Muscle of leg (tissue), 11 donors: ENCODE results near the gene PTPN20. TPM values are rescaled to one million over a fixed set of nuclear protein-coding genes. Genes with fewer than 3 reads are reported as not detected.
A peak's percentile ranks its signal among the peaks of the same experiment; 100 is the strongest.

ENCODE experiments used
- DNase-seq: peaks from one replicate; pipeline ENCODE4 v3.0.0; 2013
- H3K27ac ChIP-seq: one replicate; pipeline ENCODE4 v1.5.1; 2013; ENCODE audit warnings: mild to moderate bottlenecking, low read length, control low read depth
- H3K27me3 ChIP-seq: one replicate; pipeline ENCODE4 v1.6.1; 2013; ENCODE audit warnings: low read length; ENCODE audit not compliant: control insufficient read depth, insufficient read depth
- H3K36me3 ChIP-seq: one replicate; pipeline ENCODE4 v1.6.1; 2013; ENCODE audit warnings: low read length; ENCODE audit not compliant: control insufficient read depth, insufficient read depth
- H3K4me1 ChIP-seq: one replicate; pipeline ENCODE4 v1.6.1; 2013; ENCODE audit warnings: low read length; ENCODE audit not compliant: control insufficient read depth, insufficient read depth
- H3K4me3 ChIP-seq: one replicate; pipeline ENCODE4 v1.5.1; 2013; ENCODE audit warnings: low read length, control low read depth
- H3K9me3 ChIP-seq: replicated peaks from 2 replicates; pipeline ENCODE4 v1.6.1; 2013; ENCODE audit warnings: low read depth, low read length; ENCODE audit not compliant: control insufficient read depth
- WGBS: methylation state at CpG from one replicate; pipeline ENCODE4 v1.1.5; 2013; ENCODE audit warnings: missing lambda C conversion rate; ENCODE audit not compliant: insufficient coverage; 5-methylcytosine and 5-hydroxymethylcytosine counted together
- polyA plus RNA-seq, 8 donors: library from polyadenylated mRNA; unstranded; fragments of 120-200 nt; gene quantifications; one replicate each; pipeline versions ENCODE4 v1.2.1 to v1.2.3, GENCODE V29; 2013; ENCODE audit warnings: inconsistent platforms in 1 of 8, low replicate concordance in 1 of 8; ENCODE audit not compliant: insufficient read length in 8 of 8, insufficient read depth in 1 of 8
- total RNA-seq: library from RNA; stranded (reverse); fragments of 120-200 nt; gene quantifications from one replicate; pipeline ENCODE4 v1.2.4, GENCODE V29; 2013

PTPN20 gene
- total and polyA plus RNA-seq, 9 donors = 0.49 to 1.8 (median 0.64) TPM

DNA sequence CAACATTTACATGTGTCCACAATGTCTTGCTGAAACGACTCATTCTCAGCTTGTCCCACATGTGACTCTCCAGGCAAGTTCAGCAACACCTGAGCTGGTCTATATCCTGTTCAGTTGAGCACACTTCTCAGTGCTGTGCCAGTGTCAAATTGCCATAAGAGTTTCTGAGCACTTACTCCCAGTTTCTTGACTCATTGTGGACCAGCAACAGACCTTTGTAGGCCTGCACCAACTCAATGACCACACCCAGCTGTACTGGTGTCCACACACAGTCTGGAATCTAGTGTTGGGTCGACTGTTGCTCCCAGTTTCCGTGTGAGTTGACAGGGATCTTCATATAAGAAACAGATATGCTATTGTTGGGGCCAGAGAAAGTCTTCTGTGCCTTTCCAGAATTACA, 88.0 kb downstream of the PTPN20 start:
- Histone ChIP-seq H3K27ac (no peak overlapping the region), H3K27me3 (no peaks in the 10 kb centered on the region), H3K4me1 (no peaks in the 10 kb centered on the region), H3K36me3 (no peaks in the 10 kb centered on the region), H3K9me3 (peaks cover 6% of the 10 kb centered on the region), H3K4me3 (no peak overlapping the region)
- 86% methylated on average over 1 of the region's 3 CpGs for WGBS
- no peak for DNase-seq

DNA sequence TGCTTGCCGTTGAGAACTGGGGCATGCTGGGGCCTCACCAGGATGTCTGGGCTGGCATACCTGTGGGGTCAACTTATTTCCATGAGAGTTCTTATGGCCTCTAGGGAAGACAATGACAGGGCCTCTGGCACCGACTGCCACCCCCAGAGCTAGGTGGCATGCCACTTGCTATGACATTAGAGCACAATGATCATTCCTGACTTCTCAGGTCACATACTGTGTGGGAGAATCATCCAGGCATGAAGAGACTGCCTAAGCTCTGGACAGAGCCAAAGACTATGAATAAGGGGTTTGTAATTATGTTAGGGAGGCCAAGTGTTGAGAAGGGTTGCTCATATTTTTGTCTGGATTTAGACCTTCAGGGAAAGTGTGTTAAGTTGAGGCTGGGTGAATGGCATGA, 97.5 kb downstream of the PTPN20 start:
- H3K9me3 ChIP-seq = no peaks in the 10 kb centered on the region
- H3K4me1 ChIP-seq = peaks cover 5% of the 10 kb centered on the region
- H3K27ac ChIP-seq = no peak overlapping the region
- H3K4me3 ChIP-seq = no peak overlapping the region
- no peaks in the 10 kb centered on the region for H3K36me3 ChIP-seq
- DNase-seq = no peak
- WGBS = 75% methylated on average over 1 of the region's 2 CpGs
- no peaks in the 10 kb centered on the region for H3K27me3 ChIP-seq

DNA sequence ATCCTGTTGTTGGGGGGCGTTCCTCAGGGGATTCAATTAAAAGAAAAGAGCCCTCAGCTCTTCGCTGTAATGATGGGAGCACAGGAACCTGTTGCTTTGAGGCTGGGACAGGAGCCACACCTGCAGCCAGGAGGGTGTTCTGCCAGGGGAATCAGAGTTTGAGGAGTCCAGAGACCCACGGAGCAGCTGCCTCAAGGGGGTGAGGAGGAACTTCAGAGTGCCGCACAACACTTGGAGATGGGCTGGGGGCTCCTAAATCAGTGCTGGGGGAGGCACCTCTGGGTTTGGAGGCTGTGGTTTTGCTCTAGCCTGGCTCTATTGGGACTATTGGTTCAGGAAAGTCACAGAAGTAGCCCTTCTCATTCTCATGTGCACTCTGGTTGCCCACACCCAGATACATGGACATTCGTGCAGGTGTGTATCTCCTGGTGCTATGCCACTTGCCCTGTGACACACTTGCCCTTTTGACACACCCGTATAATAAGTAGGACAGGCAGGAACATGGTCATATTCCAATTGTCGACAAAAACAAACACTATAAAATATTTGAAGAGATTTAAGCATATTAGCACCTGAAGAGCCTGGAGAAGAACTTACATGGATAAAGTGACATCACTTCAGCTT, 98.1 kb downstream of the PTPN20 start:
- H3K27ac ChIP-seq = no peak overlapping the region
- peaks cover 11% of the 10 kb centered on the region for H3K4me1 ChIP-seq
- no peaks in the 10 kb centered on the region for H3K27me3 ChIP-seq
- H3K4me3 ChIP-seq = no peak overlapping the region
- no peaks in the 10 kb centered on the region for H3K9me3 ChIP-seq
- WGBS = 70% methylated on average over 4 of the region's 7 CpGs
- no peaks in the 10 kb centered on the region for H3K36me3 ChIP-seq
- no peak for DNase-seq

DNA sequence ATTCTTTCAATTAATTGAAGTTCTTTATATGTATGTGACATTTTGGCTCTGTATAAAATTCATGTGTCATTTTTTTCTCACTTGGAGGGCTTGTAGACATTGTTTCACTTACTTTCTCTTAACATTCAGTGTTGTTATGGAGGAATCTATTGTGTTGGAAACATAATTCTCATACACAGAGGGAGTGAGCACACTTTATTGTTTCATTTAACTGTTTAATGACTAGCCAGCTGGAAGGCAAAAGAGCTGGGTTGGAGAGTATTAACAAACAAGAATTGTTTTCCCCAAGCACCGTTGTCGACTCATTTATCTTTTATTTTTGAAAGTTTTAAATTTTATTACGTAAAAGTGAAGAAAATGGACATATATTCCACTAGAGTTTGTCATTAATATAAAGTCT, 98.8 kb downstream of the PTPN20 start:
- Histone ChIP-seq H3K27me3 (no peaks in the 10 kb centered on the region), H3K9me3 (no peaks in the 10 kb centered on the region), H3K4me3 (no peak overlapping the region), H3K27ac (no peak overlapping the region), H3K4me1 (peaks cover 12% of the 10 kb centered on the region), H3K36me3 (no peaks in the 10 kb centered on the region)
- peak; percentile 84 for DNase-seq
- WGBS = no CpG with 5 or more reads among the region's 3 CpGs

DNA sequence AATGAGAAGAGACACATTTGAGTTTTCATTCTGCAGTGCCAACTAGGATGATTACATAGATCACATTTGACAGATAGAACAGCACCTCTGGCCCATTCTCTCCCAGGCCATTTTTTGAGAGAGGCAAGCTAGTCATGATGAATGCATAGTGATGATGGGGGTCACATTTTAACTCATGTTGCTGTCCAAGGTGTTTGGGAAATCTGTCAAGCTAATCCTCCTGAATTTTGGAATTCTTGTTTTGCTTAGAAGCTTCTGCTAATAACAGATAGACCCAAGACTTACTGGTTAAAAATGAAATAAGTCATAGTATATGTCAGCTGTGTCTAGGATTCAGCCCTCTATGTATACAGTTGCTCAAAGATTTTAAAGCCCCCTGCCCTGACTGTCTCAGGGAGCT, 101.0 kb downstream of the PTPN20 start:
- no peak for DNase-seq
- Histone ChIP-seq H3K4me1 (peaks cover 15% of the 10 kb centered on the region), H3K9me3 (no peaks in the 10 kb centered on the region), H3K27me3 (no peaks in the 10 kb centered on the region), H3K4me3 (no peak overlapping the region), H3K36me3 (no peaks in the 10 kb centered on the region), H3K27ac (no peak overlapping the region)

DNA sequence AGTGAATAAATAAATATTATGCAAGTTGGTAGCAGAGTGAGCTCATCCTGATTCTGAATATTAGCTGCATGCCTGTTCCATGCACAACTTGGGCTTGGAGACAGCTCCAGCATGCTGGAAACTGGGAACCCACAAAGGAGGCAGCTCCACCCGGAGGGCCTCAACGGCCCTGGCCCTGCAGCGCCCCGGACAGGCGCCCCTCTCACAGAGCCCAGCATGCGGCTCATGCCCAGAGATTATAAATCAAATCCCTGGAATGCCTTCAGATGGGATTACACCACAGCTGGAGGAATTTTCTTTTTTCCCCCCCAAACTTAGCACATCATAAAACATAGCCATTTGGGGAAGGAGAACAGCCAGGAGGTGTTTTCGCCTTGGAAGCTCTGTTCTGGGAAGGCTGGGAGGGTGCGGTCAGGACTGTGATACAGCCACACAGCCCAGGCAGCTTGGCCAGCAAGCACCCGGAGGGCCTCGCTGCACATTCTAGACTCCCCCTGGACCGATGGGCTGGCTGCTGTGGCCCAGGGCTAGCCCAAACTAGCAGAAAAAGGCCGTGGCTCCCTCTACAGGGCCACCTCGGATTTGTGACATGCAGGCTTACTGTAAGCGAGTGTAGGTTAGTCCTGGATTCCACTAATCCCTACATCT, 102.4 kb downstream of the PTPN20 start:
- WGBS = 26% methylated on average over 10 of the region's 14 CpGs

DNA sequence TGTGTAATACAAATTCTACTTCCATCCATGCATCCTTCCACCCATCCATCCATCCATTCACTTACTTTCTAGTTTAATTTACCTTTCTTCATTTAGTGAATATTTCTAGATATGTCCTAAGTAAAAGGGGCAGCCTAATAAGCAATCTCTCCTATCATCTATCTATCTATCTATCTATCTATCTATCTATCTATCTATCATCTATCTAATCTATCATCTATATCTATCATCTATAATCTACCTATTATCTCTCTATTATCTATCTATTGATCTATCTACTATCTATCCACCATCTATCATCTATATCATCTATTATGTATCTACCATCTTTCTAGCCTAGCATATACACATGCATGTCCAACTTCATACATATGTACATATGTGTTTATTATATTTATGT, 104.2 kb downstream of the PTPN20 start:
- peaks cover 15% of the 10 kb centered on the region for H3K4me1 ChIP-seq
- DNase-seq = no peak
- H3K36me3 ChIP-seq = no peaks in the 10 kb centered on the region
- H3K27me3 ChIP-seq = no peaks in the 10 kb centered on the region
- no peak overlapping the region for H3K27ac ChIP-seq
- no peaks in the 10 kb centered on the region for H3K9me3 ChIP-seq
- H3K4me3 ChIP-seq = no peak overlapping the region

More for the DNA sequence above, 102.4 kb downstream of the PTPN20 start:
- Histone ChIP-seq H3K36me3 (no peaks in the 10 kb centered on the region), H3K9me3 (no peaks in the 10 kb centered on the region), H3K4me3 (no peak overlapping the region), H3K27ac (peak overlapping the region; percentile 25), H3K27me3 (no peaks in the 10 kb centered on the region), H3K4me1 (peaks cover 15% of the 10 kb centered on the region)
- peak; percentile 87 for DNase-seq

DNA sequence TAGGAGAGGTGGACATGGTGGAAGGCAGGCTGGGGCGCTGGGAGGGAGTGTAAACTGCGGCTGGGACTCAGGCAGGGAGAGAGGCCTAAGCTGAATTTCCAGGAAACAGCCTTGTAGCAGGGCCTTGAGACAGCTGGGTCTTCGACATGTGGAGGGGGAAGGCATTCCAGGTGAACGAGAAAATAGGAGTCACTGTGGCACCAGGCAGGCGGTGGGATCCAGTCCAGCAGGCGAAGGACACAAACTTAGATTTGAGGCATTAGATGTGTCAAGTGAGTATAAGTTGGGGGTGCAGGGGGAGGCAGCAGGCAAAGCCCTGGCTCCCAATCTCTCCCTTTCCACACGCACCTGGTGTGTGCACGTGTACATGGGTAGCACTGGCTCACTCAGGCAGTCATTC, 105.3 kb downstream of the PTPN20 start:
- peaks cover 15% of the 10 kb centered on the region for H3K4me1 ChIP-seq
- 72% methylated on average over 6 of the region's 8 CpGs for WGBS
- DNase-seq = no peak
- no peaks in the 10 kb centered on the region for H3K27me3 ChIP-seq
- no peaks in the 10 kb centered on the region for H3K9me3 ChIP-seq
- H3K4me3 ChIP-seq = no peak overlapping the region
- no peak overlapping the region for H3K27ac ChIP-seq
- no peaks in the 10 kb centered on the region for H3K36me3 ChIP-seq

DNA sequence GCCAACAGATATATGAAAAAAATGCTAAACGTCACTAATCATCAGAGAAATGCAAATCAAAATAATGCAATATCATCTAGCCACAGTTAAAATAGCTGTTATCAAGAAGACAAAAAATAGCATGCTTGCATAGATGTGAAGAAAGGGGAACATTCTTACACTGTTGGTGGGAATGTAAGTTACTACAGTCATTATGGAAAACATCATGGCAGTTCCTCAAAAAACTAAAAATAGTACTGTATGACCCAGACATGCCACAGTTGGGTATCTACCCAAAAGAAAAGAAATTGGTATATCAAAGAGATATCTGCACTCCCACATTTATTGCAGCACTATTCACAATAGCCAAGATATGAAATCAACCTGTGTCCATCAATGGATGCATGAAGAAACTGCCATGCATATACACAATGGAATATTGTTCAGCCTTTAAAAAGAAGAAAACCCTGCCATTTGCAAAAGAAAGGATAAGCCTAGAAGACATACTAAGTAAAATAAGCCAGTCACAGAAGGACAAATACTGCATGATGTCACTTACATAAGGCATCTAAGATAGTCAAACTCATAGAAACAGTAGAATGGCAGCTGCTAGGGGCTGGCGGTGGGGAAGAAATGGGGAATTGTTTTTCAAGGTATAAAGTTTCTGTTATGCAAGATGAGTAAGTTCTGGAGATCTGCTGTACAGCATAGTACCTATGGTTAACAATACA, 107.0 kb downstream of the PTPN20 start:
- Histone ChIP-seq H3K4me1 (peaks cover 22% of the 10 kb centered on the region), H3K9me3 (no peaks in the 10 kb centered on the region), H3K27ac (no peak overlapping the region), H3K36me3 (no peaks in the 10 kb centered on the region), H3K27me3 (no peaks in the 10 kb centered on the region), H3K4me3 (no peak overlapping the region)
- no peak for DNase-seq
- no CpG with 5 or more reads among the region's 2 CpGs for WGBS

DNA sequence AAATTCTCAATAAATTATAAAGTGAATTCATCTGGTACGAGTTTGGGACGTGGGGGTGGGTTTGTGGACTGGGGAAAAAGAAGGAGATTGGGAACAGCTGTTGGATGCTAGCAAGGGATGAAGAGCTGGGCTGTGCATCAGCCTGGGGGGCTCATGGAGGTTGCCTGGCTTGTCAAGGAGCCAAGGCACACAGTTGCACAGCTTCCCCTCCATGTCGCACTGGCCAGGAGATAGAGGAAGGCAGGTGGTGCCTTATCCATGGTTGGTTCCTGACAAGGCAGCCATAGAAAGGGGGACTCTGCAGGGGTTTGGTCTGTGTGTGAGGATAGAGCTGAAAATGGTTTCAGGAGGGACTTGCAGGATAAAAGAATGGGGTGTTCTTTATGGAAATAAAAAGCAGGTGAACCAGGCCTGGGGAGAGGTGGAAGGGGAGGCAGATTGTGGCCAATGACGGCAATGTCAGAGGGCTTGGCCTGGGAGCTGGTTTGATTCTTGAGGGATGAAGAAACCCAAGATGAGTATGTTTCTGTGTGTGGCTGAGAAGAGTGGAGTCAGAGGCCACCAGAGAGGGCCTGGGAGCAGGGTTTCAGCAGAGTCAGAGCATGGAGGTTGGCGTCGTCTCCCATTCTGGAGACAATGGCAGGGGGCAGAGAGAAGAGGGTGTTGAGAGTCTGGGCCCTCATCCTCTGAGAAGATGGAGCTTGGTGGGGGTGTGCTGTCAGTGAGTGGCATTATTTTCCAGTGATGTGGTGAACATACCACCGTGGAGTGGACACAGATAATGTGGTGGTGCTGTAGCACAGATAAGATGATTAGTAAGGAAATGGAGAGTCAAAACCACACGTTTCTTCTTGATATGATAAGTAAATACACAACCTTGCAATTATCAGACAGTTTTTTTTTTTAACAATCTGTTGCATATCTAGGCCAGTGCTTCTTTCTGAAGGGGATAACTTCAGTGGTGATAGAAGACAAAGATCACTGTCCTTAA, 108.2 kb downstream of the PTPN20 start:
- Histone ChIP-seq H3K4me3 (no peak overlapping the region), H3K4me1 (peaks cover 17% of the 10 kb centered on the region), H3K9me3 (no peaks in the 10 kb centered on the region), H3K36me3 (no peaks in the 10 kb centered on the region), H3K27me3 (no peaks in the 10 kb centered on the region), H3K27ac (no peak overlapping the region)
- no peak for DNase-seq
- WGBS = 60% methylated on average over 5 of the region's 8 CpGs
